Measurements from ENCODE around the gene DES. TPM values are rescaled to one million over a fixed set of nuclear protein-coding genes. Genes with fewer than 3 reads are reported as not detected.
A peak's percentile ranks its signal among the peaks of the same experiment; 100 is the strongest.

The DES gene
- total RNA-seq, 4 donors from 2014 or later = 82.0 to 574 (median 112) TPM

DNA sequence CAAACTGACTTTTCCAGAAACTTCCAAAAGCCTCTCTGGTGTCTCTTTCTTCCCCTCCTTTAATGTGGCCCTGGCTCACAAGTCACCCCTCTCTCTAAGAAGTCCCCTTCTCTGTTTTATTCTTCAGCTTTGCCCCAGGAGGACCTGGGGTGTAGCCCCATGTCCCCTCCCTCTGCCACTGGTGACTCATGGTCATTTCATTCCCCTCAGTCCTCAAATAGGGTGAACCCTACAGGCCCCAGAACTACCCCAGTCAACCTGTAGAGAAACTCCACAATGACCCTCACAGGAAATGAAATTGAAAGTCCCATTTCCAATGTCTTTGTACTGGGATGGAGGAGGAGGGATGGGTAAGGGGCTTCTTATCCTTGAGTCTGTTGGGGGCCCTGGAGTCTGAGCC is 10.3 kb downstream of the DES start:
- Histone ChIP-seq H3K4me1 (no peaks in the 10 kb centered on the region), H3K27ac (peak overlapping the region in 1 of 4 donors; percentile 44), H3K9me3 (no peaks in the 10 kb centered on the region), H3K27me3 (no peaks in the 10 kb centered on the region), H3K4me3 (no peak overlapping the region), H3K36me3 (no peaks in the 10 kb centered on the region)
- DNase-seq = no peak
- TF ChIP-seq CTCF (IDR thresholded peaks at IDR 0.05) (no peak), POLR2A (IDR thresholded peaks at IDR 0.05) (no peak)

- DNase-seq = no peak
- Histone ChIP-seq H3K27me3 (peaks cover 0 to 6% of the 10 kb centered on the region in 2 donors), H3K4me3 (no peak overlapping the region), H3K9me3 (no peaks in the 10 kb centered on the region), H3K4me1 (peaks cover 0 to 6% (median 2%) of the 10 kb centered on the region in 4 donors), H3K27ac (peak overlapping the region in 1 of 4 donors; percentile 19), H3K36me3 (no peaks in the 10 kb centered on the region)
- no peak for TF ChIP-seq POLR2A (IDR thresholded peaks at IDR 0.05)
- TF ChIP-seq CTCF (IDR thresholded peaks at IDR 0.05) = no peak
Measured at GRCh38 chr2:219429958-219430606, 11.9 kb downstream of the DES start.

DNA sequence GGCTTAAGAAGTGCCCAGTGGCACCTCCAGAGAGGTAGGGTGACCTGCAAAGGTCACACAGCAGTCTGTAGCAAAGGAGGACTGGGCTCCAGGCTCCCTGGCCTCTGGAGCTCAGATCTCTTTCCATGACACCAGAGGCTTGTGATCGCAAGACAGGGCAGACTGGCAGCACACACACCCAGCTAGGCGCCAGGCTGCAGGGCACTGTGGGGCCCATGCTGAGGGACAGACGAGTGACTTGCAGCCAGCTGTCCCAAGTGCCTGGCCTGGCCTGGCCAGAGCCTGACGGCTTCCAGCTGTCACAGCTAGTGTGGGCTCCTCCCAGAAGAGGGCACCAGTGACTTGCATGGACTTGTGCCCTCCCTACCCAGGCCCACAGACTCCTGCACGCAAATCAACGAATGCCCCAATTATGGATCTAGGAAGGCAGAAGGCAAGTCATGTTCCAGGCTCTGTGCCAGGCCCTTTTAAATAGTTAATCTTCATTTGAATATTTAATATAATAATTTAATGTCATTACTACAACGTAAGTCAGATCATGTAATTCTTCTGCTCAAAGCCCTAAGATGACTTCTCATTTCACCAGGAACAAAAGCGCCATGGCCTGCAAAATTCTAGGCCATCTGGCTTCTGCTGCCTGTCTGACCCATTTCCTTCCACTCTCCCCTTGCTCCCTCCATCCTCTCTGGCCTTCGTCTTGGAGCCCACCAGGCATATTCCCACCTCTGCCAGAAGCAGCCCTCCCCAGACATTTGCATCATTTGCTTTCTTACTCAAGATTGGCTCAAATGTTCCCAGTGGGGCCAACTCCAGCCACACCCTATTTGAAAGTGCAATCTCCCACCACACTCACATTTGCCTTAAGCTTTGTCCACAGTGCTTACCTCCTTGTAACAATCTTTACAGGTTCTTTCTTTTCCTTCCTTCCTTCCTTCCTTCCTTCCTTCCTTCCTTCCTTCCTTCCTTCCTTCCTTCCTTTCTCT is 12.7 kb downstream of the DES start:
- no peaks in the 10 kb centered on the region for H3K9me3 ChIP-seq
- no peak for DNase-seq
- peak overlapping the region in 1 of 4 donors; percentile 19 for H3K27ac ChIP-seq
- TF ChIP-seq CTCF (IDR thresholded peaks at IDR 0.05) (peak in 2 of 6 experiments; percentile 3 to 16), POLR2A (IDR thresholded peaks at IDR 0.05) (no peak)
- H3K4me1 ChIP-seq = peaks cover 0 to 14% (median 5%) of the 10 kb centered on the region in 4 donors
- H3K36me3 ChIP-seq = no peaks in the 10 kb centered on the region
- no peak overlapping the region for H3K4me3 ChIP-seq
- H3K27me3 ChIP-seq = peaks cover 0 to 12% of the 10 kb centered on the region in 2 donors

DNA sequence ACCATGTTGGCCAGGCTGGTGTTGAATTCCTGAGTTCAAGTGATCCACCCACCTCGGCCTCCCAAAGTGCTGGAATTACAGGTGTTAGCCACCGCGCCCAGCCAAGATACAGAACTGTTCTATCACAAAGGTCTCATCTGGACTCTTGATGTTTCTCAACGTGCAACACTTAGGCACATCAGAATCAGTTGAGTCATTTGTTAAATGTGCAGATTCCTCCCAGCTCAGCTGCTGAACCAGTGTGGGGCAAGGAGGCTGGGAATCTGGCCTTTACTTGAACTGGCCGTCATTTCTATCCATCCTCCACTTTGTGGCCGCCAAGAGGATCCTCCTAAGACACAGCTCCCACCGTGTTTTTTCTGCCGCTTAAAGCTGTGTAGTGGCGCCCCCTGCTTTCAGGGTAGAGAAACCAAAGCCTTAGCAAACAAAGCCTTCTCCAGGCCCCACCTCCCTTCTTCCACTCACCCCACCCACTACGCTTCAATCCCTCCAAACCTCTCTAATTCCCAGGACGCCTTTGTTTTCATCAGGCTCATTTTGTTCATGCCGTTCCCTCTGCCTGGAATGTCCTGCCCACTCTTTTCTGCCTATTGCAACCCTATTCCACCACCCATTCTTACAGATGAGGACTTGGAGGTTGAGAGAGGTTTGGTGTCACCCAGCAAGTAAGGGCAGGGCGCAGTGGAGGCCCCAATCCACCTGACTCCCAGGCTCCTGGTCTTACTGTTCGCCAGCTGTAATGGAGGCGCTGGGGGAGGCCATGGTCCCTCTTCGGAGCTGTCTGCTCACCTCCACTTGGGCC is 15.7 kb downstream of the DES start:
- H3K27ac ChIP-seq = peak overlapping the region in 2 of 4 donors; percentile 43 to 84
- no peak for DNase-seq
- H3K4me3 ChIP-seq = peak overlapping the region in 1 of 4 donors; percentile 32
- TF ChIP-seq POLR2A (IDR thresholded peaks at IDR 0.05) (no peak), CTCF (IDR thresholded peaks at IDR 0.05) (peak in 2 of 6 experiments; percentile 24 to 38)
- H3K9me3 ChIP-seq = no peaks in the 10 kb centered on the region
- H3K4me1 ChIP-seq = peaks cover 0 to 16% (median 5%) of the 10 kb centered on the region in 4 donors
- H3K36me3 ChIP-seq = no peaks in the 10 kb centered on the region
- H3K27me3 ChIP-seq = peaks cover 0 to 12% of the 10 kb centered on the region in 2 donors

DNA sequence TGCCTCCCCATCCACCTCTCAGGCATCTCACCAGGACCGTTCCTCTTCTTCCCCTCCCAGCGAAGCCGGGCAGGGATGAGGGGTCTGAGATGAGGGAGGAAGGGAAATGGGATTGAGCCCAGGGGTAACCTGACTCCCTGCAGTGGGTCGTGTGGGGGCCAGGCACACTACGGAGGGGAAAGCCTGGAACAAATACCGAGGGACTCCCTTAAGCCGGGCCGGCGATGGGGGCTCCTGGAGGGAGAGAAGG is 16.2 kb downstream of the DES start:
- Histone ChIP-seq H3K4me1 (peaks cover 0 to 16% (median 5%) of the 10 kb centered on the region in 4 donors), H3K27ac (peak overlapping the region in 2 of 4 donors; percentile 43 to 84), H3K36me3 (no peaks in the 10 kb centered on the region), H3K4me3 (peak overlapping the region in 1 of 4 donors; percentile 32), H3K9me3 (no peaks in the 10 kb centered on the region), H3K27me3 (peaks cover 0 to 12% of the 10 kb centered on the region in 2 donors)
- TF ChIP-seq POLR2A (IDR thresholded peaks at IDR 0.05) (no peak), CTCF (IDR thresholded peaks at IDR 0.05) (no peak)
- DNase-seq = no peak

Data from Peyer's patch (tissue), 4 donors.